Astrocyte (in vitro differentiated cells and primary cell): Measurements from ENCODE around the gene ECSCR.

Experiments
- CTCF ChIP-seq: IDR thresholded peaks from 2 replicates; pipeline ENCODE4 v1.5.1; 2011; ENCODE audit warnings: low read depth, mild to moderate bottlenecking, inconsistent platforms, low read length, moderate library complexity; ENCODE audit not compliant: insufficient read depth
- EZH2 ChIP-seq: IDR thresholded peaks from 2 replicates; pipeline ENCODE4 v1.6.1; 2012; ENCODE audit warnings: mild to moderate bottlenecking, low read length, inconsistent platforms; ENCODE audit not compliant: insufficient read depth

GRCh38 chr5:139488260-139488659 lies 25.7 kb upstream of the ECSCR start:
- TF ChIP-seq CTCF = no peak
- TF ChIP-seq EZH2 = no peak
